SK-N-SH (cell line): ENCODE results near the gene INSRR.

Source experiments
- CTCF ChIP-seq: fragments of 200-600 bp; sonication (generic); IDR thresholded peaks from 2 replicates; pipeline ENCODE4 v1.6.1; 2017; ENCODE audit warnings: antibody characterized with exemption, mild to moderate bottlenecking, moderate library complexity
- GABPA ChIP-seq: IDR thresholded peaks from 2 replicates; pipeline ENCODE4 v1.4.0; 2012; ENCODE audit warnings: low read depth, mild to moderate bottlenecking

- TF ChIP-seq CTCF (no peak), GABPA (no peak)
These were observed 1.9 kb upstream of the INSRR start, which contains the start of gene NTRK1 for GRCh38 chr1:156860628-156861423.
